HG03159 (cell line): Measurements from ENCODE around the gene TBC1D9.
"Not testable (repeated sequence)": the region's sequence is repeated elsewhere in the genome, so short reads cannot be mapped to it uniquely, and the experiment has no call there.

Source experiments
- ATAC-seq: cut with Tn5 transposase; IDR thresholded peaks from one replicate; pipeline ENCODE4 v1.9.1; 2021; ENCODE audit warnings: mild to moderate bottlenecking, moderate library complexity; ENCODE audit not compliant: unreplicated experiment

TBC1D9 gene

GRCh38 chr4:140754918-140755773 lies 1.0 kb downstream of the TBC1D9 start:
- ATAC-seq: no peak

DNA sequence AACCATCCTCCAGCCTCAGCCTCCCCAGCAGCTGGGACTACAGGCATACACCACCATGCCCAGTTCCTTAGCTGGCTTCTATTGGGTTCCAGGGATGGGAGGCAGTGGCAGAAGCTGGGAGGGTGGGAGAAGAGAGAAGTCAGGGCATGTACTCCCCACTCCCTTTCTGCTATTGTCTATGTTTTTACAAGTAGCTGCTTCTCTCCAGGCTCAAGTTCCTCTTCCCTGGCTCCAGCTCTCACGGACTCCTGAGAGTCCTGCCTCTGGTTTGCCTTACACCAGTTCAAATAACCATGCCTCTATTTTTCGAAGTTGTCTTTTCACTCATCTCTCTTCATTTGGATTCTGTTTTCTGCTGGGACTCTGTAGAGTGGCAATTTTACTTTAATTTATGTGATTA lies 2.9 kb downstream of the TBC1D9 start:
- no peak for ATAC-seq

- ATAC-seq: no peak
These were observed 3.7 kb downstream of the TBC1D9 start for GRCh38 chr4:140752291-140753068.

DNA sequence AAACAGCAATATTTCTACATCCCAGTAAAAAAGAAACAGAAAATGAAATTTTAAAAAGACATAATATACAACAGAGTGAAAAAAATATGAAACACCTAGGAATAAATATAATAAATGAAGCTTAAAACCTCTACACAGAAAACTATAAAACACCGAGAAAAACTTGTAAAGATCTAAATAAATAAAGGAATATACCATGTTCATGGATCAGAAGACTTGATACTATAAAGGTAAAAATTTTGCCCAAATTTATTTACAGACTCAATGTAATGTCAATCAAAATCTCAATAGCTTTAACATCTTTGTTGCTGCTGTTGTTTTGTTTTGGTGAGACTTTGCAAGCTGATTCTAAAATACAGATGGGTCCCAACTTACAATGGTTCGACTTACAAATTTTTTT lies 5.7 kb downstream of the TBC1D9 start:
- ATAC-seq: no peak

DNA sequence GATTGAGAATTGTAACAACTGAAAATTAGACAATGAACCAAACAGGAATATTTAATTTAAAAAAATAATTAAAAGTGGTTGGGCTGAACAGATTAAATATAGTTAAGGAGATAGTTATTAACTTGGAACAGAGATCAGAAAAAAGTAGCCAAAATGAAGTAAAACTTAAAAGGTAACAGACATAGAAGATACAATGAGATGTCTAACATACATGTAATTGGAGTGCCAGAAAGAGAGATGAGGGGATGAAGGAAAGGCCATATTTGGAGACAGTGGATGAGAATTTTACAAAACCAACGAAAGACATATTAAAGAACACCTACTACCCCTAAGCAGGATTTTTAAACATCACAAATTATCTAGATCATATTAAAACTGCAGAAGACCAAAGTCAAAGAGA lies 8.0 kb downstream of the TBC1D9 start:
- no peak for ATAC-seq

DNA sequence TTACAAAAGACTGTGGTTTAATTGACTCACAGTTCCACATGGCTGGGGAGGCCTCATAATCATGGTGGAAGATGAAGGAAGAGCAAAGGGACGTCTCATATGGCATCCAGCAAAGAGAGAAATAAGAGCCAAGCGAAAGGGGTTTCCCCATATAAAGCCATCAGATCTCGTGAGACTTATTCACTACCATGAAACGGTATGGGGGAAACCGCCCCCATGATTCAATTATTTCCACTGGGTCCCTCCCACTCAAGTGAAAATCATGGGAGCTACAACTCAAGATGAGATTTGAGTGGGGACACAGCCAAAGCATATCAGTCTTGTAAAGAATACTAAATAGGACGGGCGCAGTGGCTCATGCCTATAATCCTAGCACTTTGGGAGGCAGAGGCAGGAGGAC lies 9.6 kb downstream of the TBC1D9 start:
- not testable (repeated sequence) for ATAC-seq

GRCh38 chr4:140744421-140744820 lies 11.8 kb downstream of the TBC1D9 start:
- ATAC-seq: no peak

DNA sequence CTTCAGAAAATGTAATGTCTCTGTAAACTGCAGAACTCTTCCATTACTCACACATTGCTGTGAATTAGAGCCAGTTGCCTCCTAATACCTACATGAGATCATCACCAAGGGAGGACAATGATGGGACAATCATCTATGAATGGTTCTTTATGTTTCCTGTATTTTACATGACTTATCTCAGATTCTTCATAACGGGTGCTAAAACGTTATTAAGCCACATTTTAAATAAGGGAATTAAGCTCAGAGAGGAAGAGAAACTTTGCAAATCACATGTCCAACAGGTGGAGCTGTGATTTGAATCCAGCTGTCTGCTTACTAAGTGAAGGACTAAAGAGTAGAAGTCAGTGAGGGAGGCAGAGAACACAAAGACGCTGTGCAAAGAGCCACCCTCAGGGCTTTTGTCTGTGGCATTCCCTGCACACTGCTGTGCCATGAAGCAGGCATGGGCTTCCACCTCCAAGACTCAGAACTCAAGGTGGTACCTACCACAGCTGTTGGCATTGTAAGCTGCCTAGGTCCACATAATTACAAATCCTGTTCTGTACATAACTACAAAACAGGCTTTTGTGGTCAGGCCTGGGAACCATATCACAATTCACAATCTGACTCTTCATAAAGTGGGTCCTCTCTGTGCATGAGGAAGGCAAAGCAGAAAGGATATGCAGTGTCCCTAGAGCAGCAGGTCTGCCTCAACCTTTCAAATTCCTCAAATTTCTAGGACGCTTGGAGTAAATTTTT lies 12.8 kb downstream of the TBC1D9 start:
- peak; percentile 71 for ATAC-seq

DNA sequence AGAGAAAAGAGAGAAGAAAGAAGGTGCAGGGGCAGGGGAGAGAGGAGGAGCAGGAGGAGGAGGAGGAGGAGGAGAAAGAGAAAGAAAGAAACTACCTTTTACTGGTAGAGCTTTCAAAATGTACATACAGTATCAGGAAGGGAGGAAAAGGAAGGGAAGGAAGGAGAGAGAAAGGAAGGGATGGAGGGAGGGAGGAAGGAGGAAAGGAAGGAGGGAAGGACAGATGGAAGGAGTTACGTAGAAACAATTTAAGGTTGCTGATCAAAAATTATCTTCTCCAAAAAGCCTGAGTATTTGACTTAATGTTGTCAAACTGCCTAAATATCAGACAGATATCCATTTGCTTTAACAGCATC lies 13.4 kb downstream of the TBC1D9 start:
- peak; percentile 36 for ATAC-seq

- ATAC-seq: no peak
These were observed 15.1 kb downstream of the TBC1D9 start for GRCh38 chr4:140740906-140741670.

GRCh38 chr4:140740422-140740821 lies 15.8 kb downstream of the TBC1D9 start:
- ATAC-seq: no peak

DNA sequence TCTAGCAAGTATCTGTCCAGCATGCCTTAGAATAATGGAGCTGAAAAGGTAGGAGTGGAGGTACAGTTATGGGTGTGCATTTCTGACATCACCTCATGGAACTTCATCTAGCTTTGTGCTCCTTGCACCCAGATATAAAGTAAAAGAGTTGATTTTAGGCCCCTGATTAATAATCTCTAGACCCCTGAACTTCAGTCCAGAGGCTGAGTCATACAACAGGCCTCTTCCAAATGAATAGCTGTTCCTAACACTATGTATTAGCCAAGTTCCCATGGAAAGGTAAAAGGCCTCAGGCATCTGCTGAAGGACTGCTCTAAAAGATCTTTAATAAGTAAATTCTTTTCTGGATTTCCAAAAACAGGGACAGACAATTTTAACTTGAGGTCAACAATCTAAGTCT lies 16.2 kb downstream of the TBC1D9 start:
- no peak for ATAC-seq

- no peak for ATAC-seq
These were observed 18.0 kb downstream of the TBC1D9 start for GRCh38 chr4:140738139-140738538.

GRCh38 chr4:140736669-140737343 lies 19.4 kb downstream of the TBC1D9 start:
- no peak for ATAC-seq

DNA sequence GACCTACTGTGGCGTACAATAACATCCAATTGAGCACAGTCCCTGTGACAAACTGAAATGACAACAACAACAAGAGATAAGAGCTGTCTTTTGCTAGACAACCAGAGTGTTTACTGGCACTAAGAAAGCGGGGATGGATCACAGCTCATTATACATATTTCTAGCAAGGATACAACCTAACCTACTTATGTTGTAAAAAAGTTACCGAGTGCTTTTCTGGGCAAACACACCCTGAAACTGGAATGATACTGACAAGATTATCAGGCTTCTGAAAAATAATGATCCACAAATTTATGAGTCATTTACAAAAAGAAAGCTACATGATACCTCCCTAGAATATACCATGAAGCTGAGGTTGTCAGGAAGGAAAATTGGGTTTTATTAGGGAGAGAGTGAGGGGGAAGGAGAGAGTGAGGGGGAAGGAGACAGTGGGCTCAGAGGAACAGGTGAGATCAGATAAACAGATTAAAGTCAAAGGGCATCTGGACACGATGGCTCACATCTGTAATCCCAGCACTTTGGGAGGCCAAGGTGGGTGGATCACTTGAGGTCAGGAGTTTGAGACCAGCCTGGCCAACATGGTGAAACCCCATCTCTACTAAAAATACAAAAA lies 20.3 kb downstream of the TBC1D9 start:
- no peak for ATAC-seq

DNA sequence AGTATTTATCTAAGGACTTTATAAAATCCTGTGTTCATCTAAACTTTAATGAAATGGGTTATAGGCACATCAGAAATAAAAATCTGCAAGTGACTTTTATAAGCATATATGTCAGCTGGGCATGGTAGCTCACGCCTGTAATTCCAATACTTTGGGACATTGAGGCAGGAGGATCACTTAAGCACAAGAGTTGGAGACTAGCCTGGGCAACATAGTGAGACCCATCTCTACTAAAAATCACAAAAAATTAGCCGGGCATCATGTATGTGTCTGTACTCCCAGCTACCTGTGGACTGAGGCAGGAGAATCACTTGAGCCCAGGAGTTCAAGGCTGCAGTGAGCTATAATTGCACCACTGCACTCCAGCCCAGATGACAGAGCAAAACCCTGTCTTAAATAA lies 20.9 kb downstream of the TBC1D9 start:
- ATAC-seq: no peak

- no peak for ATAC-seq
These were observed 23.4 kb downstream of the TBC1D9 start for GRCh38 chr4:140732780-140733179.

GRCh38 chr4:140729344-140730049 lies 26.7 kb downstream of the TBC1D9 start:
- no peak for ATAC-seq
